GM19238 (cell line): ENCODE results near the gene RANGRF.

Experiments used
- DNase-seq: peaks from one replicate; pipeline ENCODE4 v3.0.0; 2011; ENCODE audit warnings: low spot score; ENCODE audit not compliant: insufficient read length

Gene RANGRF

DNA sequence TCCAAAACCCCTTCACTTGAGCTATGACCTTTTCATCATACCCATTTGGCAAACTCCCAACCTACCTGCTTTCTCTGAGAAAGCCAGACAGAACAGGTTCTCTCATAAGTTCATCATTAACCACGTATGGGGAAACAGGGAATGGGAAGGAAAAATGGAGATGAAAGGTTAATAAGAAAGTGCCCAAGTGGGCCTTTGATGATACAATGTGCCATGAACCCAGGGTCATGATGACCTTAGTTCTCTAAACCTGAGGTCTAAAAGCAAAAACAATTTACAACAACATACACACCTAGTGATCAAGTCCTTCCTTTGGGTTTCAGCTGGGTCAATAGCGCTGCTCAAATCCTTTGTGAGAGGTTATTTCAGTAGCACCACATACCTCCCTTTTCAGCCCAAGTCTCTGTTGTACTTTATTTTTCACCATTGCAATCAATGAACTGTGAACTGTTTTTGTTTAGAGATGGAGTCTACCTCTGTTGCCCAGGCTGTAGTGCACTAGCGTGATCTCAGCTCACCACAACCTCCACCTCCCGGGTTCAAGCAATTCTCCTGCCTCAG, 14.5 kb upstream of the RANGRF start:
- DNase-seq, result no peak

GRCh38 chr17:8274816-8275215, 13.7 kb upstream of the RANGRF start:
- no peak for DNase-seq

GRCh38 chr17:8275421-8276290, 12.8 kb upstream of the RANGRF start:
- DNase-seq, result no peak

- no peak for DNase-seq
These were observed 11.2 kb upstream of the RANGRF start for GRCh38 chr17:8277317-8277716.

GRCh38 chr17:8282345-8282744, 6.1 kb upstream of the RANGRF start:
- DNase-seq, result no peak

DNA sequence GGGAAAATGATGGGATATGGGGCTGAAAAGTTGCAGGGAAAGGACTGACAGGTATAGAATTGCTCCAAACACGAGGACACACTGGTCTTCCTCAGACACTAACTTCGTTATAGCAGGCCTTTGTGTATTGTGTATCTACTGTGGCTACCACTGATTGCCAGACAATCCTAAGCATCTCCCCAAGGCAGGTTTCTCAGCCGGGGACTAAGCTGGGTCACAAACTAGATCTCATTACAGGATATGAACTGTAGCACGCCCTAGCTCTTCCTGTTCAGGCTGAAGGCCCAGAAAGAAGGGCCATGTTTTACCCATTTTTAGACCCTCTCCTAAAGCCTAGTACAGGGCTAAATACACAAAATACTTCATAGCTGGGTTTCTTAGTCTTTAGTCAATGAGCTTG, 5.1 kb upstream of the RANGRF start:
- DNase-seq, result no peak

DNA sequence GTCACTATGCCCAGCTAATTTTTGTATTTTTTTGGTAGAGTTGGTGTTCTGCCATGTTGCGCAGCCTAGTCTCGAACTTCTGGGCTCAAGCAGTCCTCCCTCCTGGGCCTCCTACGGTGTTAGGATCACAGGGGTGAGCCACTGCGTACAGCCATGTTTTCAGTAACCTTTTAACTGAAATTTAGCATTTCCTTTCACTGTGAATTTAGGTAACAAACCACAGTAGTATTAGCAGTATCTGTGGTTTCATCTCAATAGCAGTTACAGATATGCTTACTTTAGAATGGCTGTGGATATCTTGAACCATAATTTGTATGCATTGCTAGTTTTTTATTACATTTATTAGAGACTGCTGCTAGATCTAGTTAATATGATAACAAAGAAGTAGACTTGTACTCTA, 4.3 kb upstream of the RANGRF start:
- no peak for DNase-seq

GRCh38 chr17:8285270-8286181, 2.9 kb upstream of the RANGRF start:
- DNase-seq, result no peak

DNA sequence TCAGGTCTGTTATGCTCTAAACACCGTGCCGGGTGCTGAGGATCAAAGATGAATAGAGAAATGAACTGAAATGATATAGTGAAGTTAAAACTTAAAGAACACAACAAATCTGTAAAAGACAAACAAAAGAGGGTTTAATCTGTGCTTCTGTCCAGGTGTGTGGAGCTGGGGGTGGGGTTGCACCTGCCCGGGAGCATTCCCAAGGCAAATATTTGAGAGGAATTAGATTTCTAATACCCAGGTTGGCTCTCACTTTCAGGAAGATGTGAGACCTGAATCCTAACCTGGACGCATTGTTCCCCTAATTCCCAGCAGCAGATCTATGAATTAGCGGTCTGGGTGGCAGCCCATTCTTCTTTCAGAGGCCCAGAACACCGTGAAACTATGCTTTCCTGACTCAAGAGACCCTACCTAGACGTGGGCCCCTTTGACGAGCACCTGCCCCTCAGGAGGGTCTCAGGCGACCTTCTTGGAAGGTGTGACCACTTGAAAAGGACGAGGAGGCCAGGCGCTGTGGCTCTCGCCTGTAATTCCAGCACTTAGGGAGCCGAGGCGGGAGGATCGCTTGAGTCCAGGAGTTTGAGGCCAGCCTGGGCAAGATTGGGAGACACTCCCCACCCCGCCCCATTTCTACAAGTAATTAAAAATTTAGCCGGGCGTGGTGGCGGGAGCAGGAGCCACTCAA, 677 bp upstream of the RANGRF start:
- DNase-seq, result no peak

DNA sequence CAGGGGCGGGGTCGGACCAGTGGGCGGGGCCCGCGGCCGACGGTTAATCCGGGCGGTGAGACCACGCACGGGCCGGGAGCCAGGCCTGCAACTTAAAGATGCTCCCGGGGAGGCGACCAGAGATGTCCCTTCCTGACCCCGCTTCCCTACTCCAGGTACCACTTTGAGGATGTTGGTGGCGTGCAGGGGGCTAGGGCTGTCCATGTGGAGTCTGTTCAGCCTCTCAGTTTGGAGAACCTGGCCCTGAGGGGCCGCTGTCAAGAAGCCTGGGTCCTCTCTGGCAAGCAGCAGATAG, 580 bp downstream of the RANGRF start:
- DNase-seq, result no peak

DNA sequence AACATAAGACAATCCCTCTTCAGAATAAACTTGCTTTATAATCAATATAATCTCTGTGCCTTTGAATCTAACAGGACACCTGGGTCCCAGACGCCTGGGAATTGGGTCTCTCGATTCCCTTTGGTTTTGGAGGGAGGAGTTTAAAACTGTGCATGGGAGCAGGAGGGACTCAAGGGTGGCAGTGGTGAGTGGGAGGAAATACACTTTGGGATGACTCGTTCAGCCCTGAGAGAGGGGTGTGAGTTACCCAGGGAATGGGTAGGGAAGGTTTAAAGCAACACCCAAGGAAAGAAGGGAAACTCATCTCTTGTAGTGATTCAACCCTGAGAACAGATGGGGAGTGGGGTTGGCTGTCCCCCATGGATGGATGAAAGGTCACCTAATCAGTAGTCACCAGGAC, 1.6 kb downstream of the RANGRF start:
- DNase-seq, result no peak

GRCh38 chr17:8292639-8293395, 4.3 kb downstream of the RANGRF start:
- DNase-seq, result no peak

DNA sequence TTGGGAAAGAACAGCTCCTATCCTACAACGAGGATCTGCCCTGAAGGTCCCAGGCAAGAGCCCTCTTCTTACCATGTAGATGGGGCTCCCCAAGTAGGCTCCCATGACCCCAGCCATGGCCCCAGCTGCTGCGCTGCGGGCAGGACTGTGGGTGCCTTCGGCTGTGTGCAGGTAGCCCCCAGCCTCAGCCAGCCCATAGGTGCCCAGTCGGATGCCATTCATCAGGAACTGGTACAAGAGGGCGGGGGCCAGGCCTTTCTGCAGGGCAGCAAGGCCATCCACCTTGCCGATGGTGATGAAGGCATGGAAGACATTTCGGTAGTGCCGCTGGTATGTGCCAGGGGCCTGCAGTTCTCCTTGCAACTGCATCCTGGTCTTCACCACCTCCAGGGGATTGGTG, 5.9 kb downstream of the RANGRF start:
- no peak for DNase-seq

DNA sequence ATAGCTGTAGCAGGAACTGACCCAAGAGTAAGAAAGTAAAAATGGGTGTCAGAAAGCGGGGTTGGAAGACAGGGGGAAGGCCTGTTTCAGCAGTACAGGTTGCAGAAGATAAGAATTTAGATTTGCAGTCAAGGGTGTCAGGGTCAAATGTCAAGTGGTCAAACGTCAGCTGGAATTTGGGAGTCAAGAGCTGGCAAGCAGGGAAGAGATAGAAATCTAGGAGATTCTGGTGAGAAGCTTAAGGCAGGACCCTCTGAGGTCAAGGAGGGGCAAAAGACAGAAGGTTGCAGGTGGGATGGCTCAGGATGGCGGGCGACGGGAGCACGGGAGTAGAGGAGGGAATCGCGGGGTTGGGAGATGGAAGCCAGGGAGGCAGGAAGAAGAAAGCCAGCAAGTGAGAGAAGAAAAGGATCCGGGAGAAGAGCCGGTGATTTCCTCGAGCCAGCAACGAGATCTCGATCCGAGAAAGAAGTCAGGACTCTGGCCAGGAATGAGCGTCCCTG, 6.4 kb downstream of the RANGRF start:
- DNase-seq, result no peak

GRCh38 chr17:8300226-8300625, 11.8 kb downstream of the RANGRF start:
- no peak for DNase-seq

- peak; percentile 76 for DNase-seq
These were observed 12.3 kb downstream of the RANGRF start for GRCh38 chr17:8300627-8301242.

GRCh38 chr17:8310601-8311123, 22.2 kb downstream of the RANGRF start:
- no peak for DNase-seq

- no peak for DNase-seq
These were observed 22.8 kb downstream of the RANGRF start for GRCh38 chr17:8311131-8311790.

DNA sequence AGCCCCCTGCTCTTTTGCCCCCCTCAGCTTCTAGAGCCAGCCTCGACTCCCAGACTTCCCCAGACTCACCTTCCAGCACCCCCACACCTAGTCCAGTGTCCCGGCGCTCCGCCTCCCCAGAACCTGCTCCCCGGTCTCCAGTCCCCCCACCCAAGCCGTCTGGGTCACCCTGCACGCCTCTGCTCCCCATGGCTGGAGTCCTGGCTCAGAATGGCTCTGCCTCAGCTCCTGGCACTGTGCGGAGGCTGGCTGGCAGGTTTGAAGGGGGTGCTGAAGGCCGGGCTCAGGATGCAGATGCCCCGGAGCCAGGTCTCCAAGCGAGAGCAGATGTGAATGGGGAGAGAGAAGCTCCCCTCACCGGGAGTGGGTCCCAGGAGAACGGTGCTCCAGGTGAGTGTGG, 23.8 kb downstream of the RANGRF start:
- DNase-seq, result no peak
